Measurements from ENCODE around the gene TDRD1. TPM values are rescaled to one million over a fixed set of nuclear protein-coding genes. Genes with fewer than 3 reads are reported as not detected.

TDRD1 gene
- total RNA-seq, 1 donor from 2014 or later = 0.53 TPM

- no peak for DNase-seq (ENCODE audit: low spot score in 2 of 2)
- Histone ChIP-seq H3K27me3 (no peaks in the 10 kb centered on the region), H3K4me1 (no peaks in the 10 kb centered on the region), H3K36me3 (no peaks in the 10 kb centered on the region), H3K4me3 (no peak overlapping the region), H3K27ac (no peak overlapping the region), H3K9me3 (no peaks in the 10 kb centered on the region)
- no peak for TF ChIP-seq CTCF (IDR thresholded peaks at IDR 0.05)
- intact Hi-C loops (cut with DNase I) = no loop called here
Measured at GRCh38 chr10:114183563-114183962, 4.4 kb downstream of the TDRD1 start.

DNA sequence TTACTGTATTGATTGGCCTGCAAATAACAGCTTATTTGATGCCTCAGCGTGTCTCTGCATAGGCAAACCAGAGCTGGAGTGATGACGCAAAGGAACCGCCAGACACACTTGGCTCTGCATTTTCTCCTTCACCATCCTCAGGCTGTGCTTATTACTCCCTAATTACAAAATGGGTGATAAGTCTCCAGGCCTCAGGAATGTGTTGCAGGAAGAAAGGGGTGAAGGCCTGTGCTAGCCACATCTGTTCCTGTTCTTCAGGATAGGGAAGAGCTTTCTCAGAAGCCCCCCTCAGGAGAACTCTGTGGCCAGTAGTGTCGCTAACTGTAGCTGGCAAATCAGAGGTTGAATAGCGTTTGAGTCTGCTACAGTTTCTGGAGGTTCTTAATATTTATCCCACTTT lies 5.1 kb downstream of the TDRD1 start:
- intact Hi-C loops (cut with DNase I) = no loop called here
- no peak overlapping the region for H3K27ac ChIP-seq

DNA sequence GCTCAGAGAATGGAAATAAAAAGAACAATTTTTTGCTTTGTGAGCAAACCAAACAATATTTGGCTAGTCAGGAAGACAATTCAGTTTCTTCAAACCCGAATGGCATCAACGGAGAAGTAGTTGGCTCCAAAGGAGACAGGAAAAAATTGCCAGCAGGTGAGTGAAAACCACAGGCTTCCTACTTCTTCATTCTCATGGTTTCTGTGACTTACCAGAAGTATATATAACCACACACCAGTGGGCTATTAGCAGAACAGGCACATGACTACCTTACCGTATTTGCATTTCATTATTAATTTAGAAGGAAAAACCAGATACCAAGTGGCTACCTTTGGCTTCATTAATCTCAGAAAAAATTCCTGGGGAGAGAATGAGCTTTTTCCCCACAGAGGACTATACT lies 8.8 kb downstream of the TDRD1 start:
- intact Hi-C loops (cut with DNase I) = no loop called here
- TF ChIP-seq CTCF (IDR thresholded peaks at IDR 0.05) = no peak

More for the DNA sequence above, 5.1 kb downstream of the TDRD1 start:
- no peaks in the 10 kb centered on the region for H3K27me3 ChIP-seq
- no peaks in the 10 kb centered on the region for H3K4me1 ChIP-seq
- no peaks in the 10 kb centered on the region for H3K36me3 ChIP-seq
- TF ChIP-seq CTCF (IDR thresholded peaks at IDR 0.05) = no peak
- no peak for DNase-seq (ENCODE audit: low spot score in 2 of 2)
- no peaks in the 10 kb centered on the region for H3K9me3 ChIP-seq
- no peak overlapping the region for H3K4me3 ChIP-seq

DNA sequence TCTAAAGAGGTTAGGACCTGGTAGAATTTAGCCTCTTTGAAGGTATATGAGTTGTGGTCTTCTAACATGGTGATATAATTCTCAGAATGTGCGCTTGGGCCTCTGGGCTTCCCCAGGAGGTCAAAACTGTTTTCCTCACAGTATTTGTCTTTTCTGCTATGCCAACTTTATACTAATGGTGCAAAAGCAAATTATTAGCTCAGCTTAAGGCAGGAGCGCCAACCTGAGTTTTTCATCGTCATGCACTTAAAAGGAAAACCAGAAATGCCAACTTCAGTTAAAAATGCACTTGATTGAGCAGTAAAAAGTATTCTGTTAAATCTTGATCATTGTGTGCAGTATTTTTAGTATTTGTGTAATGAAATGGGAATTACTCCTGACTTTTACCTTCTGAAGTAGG lies 9.7 kb downstream of the TDRD1 start:
- TF ChIP-seq CTCF (IDR thresholded peaks at IDR 0.05) = no peak
- H3K27me3 ChIP-seq = no peaks in the 10 kb centered on the region
- H3K36me3 ChIP-seq = no peaks in the 10 kb centered on the region
- no peak for DNase-seq (ENCODE audit: low spot score in 2 of 2)
- H3K4me1 ChIP-seq = no peaks in the 10 kb centered on the region
- no peak overlapping the region for H3K27ac ChIP-seq
- no peaks in the 10 kb centered on the region for H3K9me3 ChIP-seq
- H3K4me3 ChIP-seq = no peak overlapping the region
- intact Hi-C loops (cut with DNase I) = no loop called here

More for the DNA sequence above, 8.8 kb downstream of the TDRD1 start:
- Histone ChIP-seq H3K27ac (no peak overlapping the region), H3K4me3 (no peak overlapping the region), H3K9me3 (no peaks in the 10 kb centered on the region), H3K4me1 (no peaks in the 10 kb centered on the region), H3K36me3 (no peaks in the 10 kb centered on the region), H3K27me3 (no peaks in the 10 kb centered on the region)
- no peak for DNase-seq (ENCODE audit: low spot score in 2 of 2)

GRCh38 chr10:114189700-114190099 lies 10.5 kb downstream of the TDRD1 start:
- intact Hi-C loops (cut with DNase I) = no loop called here
- H3K27ac ChIP-seq = no peak overlapping the region
- H3K27me3 ChIP-seq = no peaks in the 10 kb centered on the region
- no peak for DNase-seq (ENCODE audit: low spot score in 2 of 2)
- no peaks in the 10 kb centered on the region for H3K9me3 ChIP-seq
- H3K4me1 ChIP-seq = no peaks in the 10 kb centered on the region
- no peaks in the 10 kb centered on the region for H3K36me3 ChIP-seq
- H3K4me3 ChIP-seq = no peak overlapping the region
- TF ChIP-seq CTCF (IDR thresholded peaks at IDR 0.05) = no peak

- Histone ChIP-seq H3K4me3 (no peak overlapping the region), H3K9me3 (no peaks in the 10 kb centered on the region), H3K4me1 (no peaks in the 10 kb centered on the region), H3K36me3 (no peaks in the 10 kb centered on the region), H3K27ac (no peak overlapping the region), H3K27me3 (no peaks in the 10 kb centered on the region)
- DNase-seq (ENCODE audit: low spot score in 2 of 2) = no peak
- intact Hi-C loops (cut with DNase I) = no loop called here
- no peak for TF ChIP-seq CTCF (IDR thresholded peaks at IDR 0.05)
Measured at GRCh38 chr10:114195079-114195478, 15.9 kb downstream of the TDRD1 start.
